ENCODE data around the gene EMP3. TPM values are rescaled to one million over a fixed set of nuclear protein-coding genes. Genes with fewer than 3 reads are reported as not detected.

Gene EMP3
- total and polyA plus RNA-seq, 9 of the 15 experiments (the other 6 are each of a cell fraction or from before 2014, with no cell fraction given): 123 to 386 (median 296) TPM

DNA sequence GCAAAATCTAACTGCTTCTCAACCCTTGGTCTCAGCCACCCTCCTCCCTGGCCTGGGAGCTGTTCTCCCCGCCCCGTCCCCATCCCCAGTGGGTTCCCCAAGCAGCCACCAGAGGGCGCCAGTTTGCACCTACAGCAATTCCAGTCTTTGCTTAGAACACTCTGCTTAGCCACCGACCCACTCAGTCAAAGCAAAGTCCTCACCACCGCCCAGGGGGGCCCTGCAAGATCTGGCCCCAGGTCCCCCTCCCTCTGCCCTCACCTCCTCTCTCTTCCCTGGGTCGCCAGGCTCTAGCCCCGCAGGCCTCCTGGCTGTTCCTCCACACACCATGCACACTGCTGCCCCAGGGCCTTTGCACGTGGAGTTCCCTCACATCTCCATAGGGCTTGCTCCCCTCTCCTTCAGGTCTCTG lies 26.0 kb downstream of the EMP3 start (continued):
- peak; percentile 38 to 68 for TF ChIP-seq RAD21 (CRISPR knock-in tag; conservative IDR thresholded peaks at IDR 0.05 in 1 of 2, IDR thresholded peaks at IDR 0.05 in 1 of 2)
- TF ChIP-seq, protein P1, sequence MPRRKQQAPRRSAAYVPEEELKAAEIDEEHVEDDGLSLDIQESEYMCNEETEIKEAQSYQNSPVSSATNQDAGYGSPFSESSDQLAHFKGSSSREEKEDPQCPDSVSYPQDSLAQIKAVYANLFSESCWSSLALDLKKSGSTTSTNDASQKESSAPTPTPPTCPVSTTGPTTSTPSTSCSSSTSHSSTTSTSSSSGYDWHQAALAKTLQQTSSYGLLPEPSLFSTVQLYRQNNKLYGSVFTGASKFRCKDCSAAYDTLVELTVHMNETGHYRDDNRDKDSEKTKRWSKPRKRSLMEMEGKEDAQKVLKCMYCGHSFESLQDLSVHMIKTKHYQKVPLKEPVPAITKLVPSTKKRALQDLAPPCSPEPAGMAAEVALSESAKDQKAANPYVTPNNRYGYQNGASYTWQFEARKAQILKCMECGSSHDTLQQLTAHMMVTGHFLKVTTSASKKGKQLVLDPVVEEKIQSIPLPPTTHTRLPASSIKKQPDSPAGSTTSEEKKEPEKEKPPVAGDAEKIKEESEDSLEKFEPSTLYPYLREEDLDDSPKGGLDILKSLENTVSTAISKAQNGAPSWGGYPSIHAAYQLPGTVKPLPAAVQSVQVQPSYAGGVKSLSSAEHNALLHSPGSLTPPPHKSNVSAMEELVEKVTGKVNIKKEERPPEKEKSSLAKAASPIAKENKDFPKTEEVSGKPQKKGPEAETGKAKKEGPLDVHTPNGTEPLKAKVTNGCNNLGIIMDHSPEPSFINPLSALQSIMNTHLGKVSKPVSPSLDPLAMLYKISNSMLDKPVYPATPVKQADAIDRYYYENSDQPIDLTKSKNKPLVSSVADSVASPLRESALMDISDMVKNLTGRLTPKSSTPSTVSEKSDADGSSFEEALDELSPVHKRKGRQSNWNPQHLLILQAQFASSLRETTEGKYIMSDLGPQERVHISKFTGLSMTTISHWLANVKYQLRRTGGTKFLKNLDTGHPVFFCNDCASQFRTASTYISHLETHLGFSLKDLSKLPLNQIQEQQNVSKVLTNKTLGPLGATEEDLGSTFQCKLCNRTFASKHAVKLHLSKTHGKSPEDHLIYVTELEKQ (CRISPR knock-in tag; IDR thresholded peaks at IDR 0.05): no peak
- TF ChIP-seq, protein P2, sequence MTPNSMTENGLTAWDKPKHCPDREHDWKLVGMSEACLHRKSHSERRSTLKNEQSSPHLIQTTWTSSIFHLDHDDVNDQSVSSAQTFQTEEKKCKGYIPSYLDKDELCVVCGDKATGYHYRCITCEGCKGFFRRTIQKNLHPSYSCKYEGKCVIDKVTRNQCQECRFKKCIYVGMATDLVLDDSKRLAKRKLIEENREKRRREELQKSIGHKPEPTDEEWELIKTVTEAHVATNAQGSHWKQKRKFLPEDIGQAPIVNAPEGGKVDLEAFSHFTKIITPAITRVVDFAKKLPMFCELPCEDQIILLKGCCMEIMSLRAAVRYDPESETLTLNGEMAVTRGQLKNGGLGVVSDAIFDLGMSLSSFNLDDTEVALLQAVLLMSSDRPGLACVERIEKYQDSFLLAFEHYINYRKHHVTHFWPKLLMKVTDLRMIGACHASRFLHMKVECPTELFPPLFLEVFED (CRISPR knock-in tag; conservative IDR thresholded peaks at IDR 0.05): 0 out of 2 replicates have a peak, but pooled peaks have one; percentile 44
- TF ChIP-seq ZNF212 (CRISPR knock-in tag; IDR thresholded peaks at IDR 0.05): no peak

DNA sequence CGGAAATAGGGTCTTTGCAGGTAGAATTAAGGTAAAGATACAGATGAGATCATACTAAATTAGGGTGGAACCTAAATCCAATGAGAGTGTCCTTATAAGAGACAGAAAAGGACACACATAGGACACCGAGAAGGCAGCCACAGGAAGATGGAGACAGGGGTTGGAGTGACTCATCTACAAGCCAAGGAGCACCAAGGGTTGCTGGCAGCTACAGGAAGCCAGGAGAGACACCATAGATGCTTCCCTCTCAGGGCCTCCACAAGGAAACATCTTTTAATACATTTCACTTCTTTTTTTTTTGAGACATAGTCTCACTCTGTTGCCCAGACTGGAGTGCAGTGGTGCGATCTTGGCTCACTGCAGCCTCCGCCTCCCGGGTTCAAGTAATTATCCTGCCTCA lies 28.3 kb downstream of the EMP3 start:
- ATAC-seq (no peak; the same call in 2 of the 3 replicates), FAIRE-seq (no peak), DNase-seq (ENCODE audit: extremely low read depth in 1 of 4, low spot score in 3 of 4) (peak in 2 of 4 experiments; percentile 8 to 46)
- H3K27me3 ChIP-seq (ENCODE audit: control insufficient read depth in 2 of 2, insufficient read depth in 2 of 2, low read length in 2 of 2): no peaks in the 10 kb centered on the region
- POLR2A ChIA-PET: interaction anchor here (0.8 to 1.3 kb wide), 2 partner anchors 9 to 14 kb away, joined by 3 to 7 read pairs; no protein-coding TSS in a partner anchor
- intact Hi-C loops (cut with micrococcal nuclease) (no loop called here), in situ Hi-C loops (cut with MboI) (no loop called here)
- no peaks in the 10 kb centered on the region for H3K79me2 ChIP-seq (ENCODE audit: control insufficient read depth, insufficient read depth, low read length)
- H4K20me1 ChIP-seq (replicated peaks; ENCODE audit: control insufficient read depth, insufficient read depth, low read length): no peaks in the 10 kb centered on the region
- H3K4me3 ChIP-seq: no peak overlapping the region
- no peak overlapping the region for H3K4me2 ChIP-seq (ENCODE audit: insufficient read depth, low read length)
- H3K9me1 ChIP-seq (ENCODE audit: control insufficient read depth, insufficient read depth, low read length): no peaks in the 10 kb centered on the region
- H3K4me1 ChIP-seq (replicated peaks in 1 of 2; ENCODE audit: control insufficient read depth in 2 of 2, insufficient read depth in 2 of 2, low read length in 2 of 2): peaks cover 9 to 13% of the 10 kb centered on the region in 2 experiments; a peak in 4 of 5 replicates
- no peaks in the 10 kb centered on the region for H3K36me3 ChIP-seq (ENCODE audit: control insufficient read depth, insufficient read depth, low read length)
- H3K9ac ChIP-seq (ENCODE audit: insufficient read depth in 1 of 2, low read depth in 2 of 2, low read length in 2 of 2): no peak overlapping the region
- no peak overlapping the region for H2AFZ ChIP-seq (ENCODE audit: low read depth, low read length)
- H3K9me3 ChIP-seq (replicated peaks; ENCODE audit: control insufficient read depth, insufficient read depth, low read depth, low read length): no peaks in the 10 kb centered on the region
- H3K27ac ChIP-seq (ENCODE audit: extremely low read depth, low read depth, low read length): 0 out of 3 replicates have a peak overlapping the region, but pooled peaks have one; percentile 3
- CTCF ChIA-PET (ENCODE audit: low intra/inter-chr PET ratio): no interaction called here
- no TSS peak for BruUV-seq (replicated peaks)
- WGBS (ENCODE audit: insufficient coverage, low coverage, missing lambda C conversion rate): 68% methylated on average over 5 of the region's 5 CpGs
- TF ChIP-seq ETV6 (IDR thresholded peaks at IDR 0.05; ENCODE audit: borderline replicate concordance in 1 of 2, low read depth in 2 of 2, low read length in 1 of 2) (no peak), ETV6 (CRISPR knock-in tag; IDR thresholded peaks at IDR 0.05; ENCODE audit: borderline replicate concordance) (no peak), RBM15 (IDR thresholded peaks at IDR 0.05; ENCODE audit: insufficient read depth, low read length) (no peak), CSDE1 (IDR thresholded peaks at IDR 0.05) (no peak), FOSL1 (tag; conservative IDR thresholded peaks at IDR 0.05) (peak; percentile 30; the same call in 1 of the 2 replicates)
- TF ChIP-seq, protein P3, sequence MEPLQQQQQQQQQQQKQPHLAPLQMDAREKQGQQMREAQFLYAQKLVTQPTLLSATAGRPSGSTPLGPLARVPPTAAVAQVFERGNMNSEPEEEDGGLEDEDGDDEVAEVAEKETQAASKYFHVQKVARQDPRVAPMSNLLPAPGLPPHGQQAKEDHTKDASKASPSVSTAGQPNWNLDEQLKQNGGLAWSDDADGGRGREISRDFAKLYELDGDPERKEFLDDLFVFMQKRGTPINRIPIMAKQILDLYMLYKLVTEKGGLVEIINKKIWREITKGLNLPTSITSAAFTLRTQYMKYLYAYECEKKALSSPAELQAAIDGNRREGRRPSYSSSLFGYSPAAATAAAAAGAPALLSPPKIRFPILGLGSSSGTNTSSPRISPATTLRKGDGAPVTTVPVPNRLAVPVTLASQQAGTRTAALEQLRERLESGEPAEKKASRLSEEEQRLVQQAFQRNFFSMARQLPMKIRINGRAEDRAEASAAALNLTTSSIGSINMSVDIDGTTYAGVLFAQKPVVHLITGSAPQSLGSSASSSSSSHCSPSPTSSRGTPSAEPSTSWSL (CRISPR knock-in tag; IDR thresholded peaks at IDR 0.05; ENCODE audit: borderline replicate concordance): no peak
- TF ChIP-seq, protein P4, sequence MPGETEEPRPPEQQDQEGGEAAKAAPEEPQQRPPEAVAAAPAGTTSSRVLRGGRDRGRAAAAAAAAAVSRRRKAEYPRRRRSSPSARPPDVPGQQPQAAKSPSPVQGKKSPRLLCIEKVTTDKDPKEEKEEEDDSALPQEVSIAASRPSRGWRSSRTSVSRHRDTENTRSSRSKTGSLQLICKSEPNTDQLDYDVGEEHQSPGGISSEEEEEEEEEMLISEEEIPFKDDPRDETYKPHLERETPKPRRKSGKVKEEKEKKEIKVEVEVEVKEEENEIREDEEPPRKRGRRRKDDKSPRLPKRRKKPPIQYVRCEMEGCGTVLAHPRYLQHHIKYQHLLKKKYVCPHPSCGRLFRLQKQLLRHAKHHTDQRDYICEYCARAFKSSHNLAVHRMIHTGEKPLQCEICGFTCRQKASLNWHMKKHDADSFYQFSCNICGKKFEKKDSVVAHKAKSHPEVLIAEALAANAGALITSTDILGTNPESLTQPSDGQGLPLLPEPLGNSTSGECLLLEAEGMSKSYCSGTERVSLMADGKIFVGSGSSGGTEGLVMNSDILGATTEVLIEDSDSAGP (CRISPR knock-in tag; IDR thresholded peaks at IDR 0.05): no peak

All from K562 (cell line).